Mucosa of stomach (tissue), 1 donor: ENCODE results near the gene NTRK2.

ENCODE experiments used
- H3K27me3 ChIP-seq: one replicate; pipeline ENCODE4 v1.7.0; 2013; ENCODE audit warnings: mild to moderate bottlenecking, low read length; ENCODE audit not compliant: control insufficient read depth, insufficient read depth
- H3K36me3 ChIP-seq: one replicate; pipeline ENCODE4 v1.7.0; 2013; ENCODE audit warnings: low read length; ENCODE audit not compliant: control insufficient read depth, insufficient read depth
- H3K4me1 ChIP-seq: one replicate; pipeline ENCODE4 v1.7.0; 2013; ENCODE audit warnings: mild to moderate bottlenecking, low read length; ENCODE audit not compliant: control insufficient read depth, insufficient read depth
- H3K4me3 ChIP-seq: one replicate; pipeline ENCODE4 v1.7.0; 2013; ENCODE audit warnings: low read length
- H3K9ac ChIP-seq: one replicate; pipeline ENCODE4 v1.7.0; 2013; ENCODE audit warnings: mild to moderate bottlenecking, low read length, moderate library complexity
- H3K9me3 ChIP-seq: one replicate; pipeline ENCODE4 v1.7.0; 2013; ENCODE audit warnings: mild to moderate bottlenecking, low read length, moderate library complexity; ENCODE audit not compliant: control insufficient read depth
- donor health status: Pancreatic carcinoma.

NTRK2 gene

DNA sequence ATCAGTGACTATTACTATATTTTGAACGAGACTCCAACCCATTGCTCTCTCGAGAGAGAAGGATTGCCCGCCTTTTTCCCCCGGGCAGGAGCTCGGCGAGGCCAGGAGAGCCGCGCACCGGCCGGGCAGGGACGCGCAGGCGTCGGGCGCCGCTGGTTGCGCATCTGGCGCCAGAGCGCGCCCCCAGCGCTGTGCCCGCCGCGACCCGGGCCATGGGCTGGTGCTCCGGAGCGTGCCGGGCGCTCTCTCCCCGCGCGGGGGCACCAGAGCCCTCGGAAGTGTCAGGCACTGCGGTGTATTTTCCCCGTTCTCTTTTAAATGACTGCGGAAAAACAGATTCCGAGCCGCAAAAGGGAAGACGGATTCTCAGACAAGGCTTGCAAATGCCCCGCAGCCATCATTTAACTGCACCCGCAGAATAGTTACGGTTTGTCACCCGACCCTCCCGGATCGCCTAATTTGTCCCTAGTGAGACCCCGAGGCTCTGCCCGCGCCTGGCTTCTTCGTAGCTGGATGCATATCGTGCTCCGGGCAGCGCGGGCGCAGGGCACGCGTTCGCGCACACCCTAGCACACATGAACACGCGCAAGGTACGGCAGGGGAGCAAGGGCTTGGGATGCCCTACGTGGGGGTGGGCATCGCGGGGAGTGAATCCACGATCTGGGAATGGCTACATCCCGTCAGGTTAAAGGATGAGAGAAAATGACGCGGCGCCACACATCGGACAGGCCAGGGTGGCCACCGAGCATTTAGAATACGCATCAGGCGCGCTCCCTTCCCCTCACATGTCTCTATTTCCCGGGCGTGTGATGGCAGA lies 1.1 kb upstream of the NTRK2 start:
- no peak overlapping the region for H3K4me3 ChIP-seq
- peaks cover 21% of the 10 kb centered on the region for H3K4me1 ChIP-seq
- no peak overlapping the region for H3K9ac ChIP-seq
- no peaks in the 10 kb centered on the region for H3K36me3 ChIP-seq
- H3K9me3 ChIP-seq: no peaks in the 10 kb centered on the region
- H3K27me3 ChIP-seq: peaks cover 52% of the 10 kb centered on the region

DNA sequence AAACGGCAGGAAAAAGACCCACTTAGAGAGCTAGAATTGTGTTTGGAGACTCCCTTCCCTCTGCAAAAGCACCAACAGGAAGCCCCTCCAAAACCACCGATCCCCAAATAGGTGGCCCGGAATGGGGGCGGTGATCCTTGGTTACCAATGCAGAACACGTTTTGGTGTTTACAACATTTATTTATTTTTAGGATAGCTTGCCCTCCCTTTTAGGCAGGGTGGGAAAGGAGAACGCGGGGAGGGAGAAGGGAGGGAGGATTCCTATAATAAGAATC lies 579 bp upstream of the NTRK2 start:
- H3K4me1 ChIP-seq: peaks cover 21% of the 10 kb centered on the region
- no peak overlapping the region for H3K4me3 ChIP-seq
- H3K9ac ChIP-seq: no peak overlapping the region
- H3K36me3 ChIP-seq: no peaks in the 10 kb centered on the region
- H3K27me3 ChIP-seq: peaks cover 52% of the 10 kb centered on the region
- no peaks in the 10 kb centered on the region for H3K9me3 ChIP-seq

- H3K4me1 ChIP-seq: peaks cover 21% of the 10 kb centered on the region
- no peaks in the 10 kb centered on the region for H3K9me3 ChIP-seq
- H3K4me3 ChIP-seq: no peak overlapping the region
- no peaks in the 10 kb centered on the region for H3K36me3 ChIP-seq
- H3K27me3 ChIP-seq: peaks cover 52% of the 10 kb centered on the region
- no peak overlapping the region for H3K9ac ChIP-seq
Measured at GRCh38 chr9:84670138-84671041, 861 bp downstream of the NTRK2 start.

GRCh38 chr9:84671586-84672521 lies 2.3 kb downstream of the NTRK2 start:
- Histone ChIP-seq H3K4me3 (no peak overlapping the region), H3K27me3 (peaks cover 47% of the 10 kb centered on the region), H3K9ac (no peak overlapping the region), H3K4me1 (peaks cover 21% of the 10 kb centered on the region), H3K9me3 (no peaks in the 10 kb centered on the region), H3K36me3 (no peaks in the 10 kb centered on the region)

- no peak overlapping the region for H3K4me3 ChIP-seq
- no peak overlapping the region for H3K9ac ChIP-seq
Measured at GRCh38 chr9:84673806-84674205, 4.3 kb downstream of the NTRK2 start.

GRCh38 chr9:84677080-84677479 lies 7.6 kb downstream of the NTRK2 start:
- H3K4me1 ChIP-seq: no peaks in the 10 kb centered on the region
- H3K27me3 ChIP-seq: peaks cover 3% of the 10 kb centered on the region
- H3K9ac ChIP-seq: no peak overlapping the region
- no peaks in the 10 kb centered on the region for H3K9me3 ChIP-seq
- no peaks in the 10 kb centered on the region for H3K36me3 ChIP-seq
- H3K4me3 ChIP-seq: no peak overlapping the region

More at GRCh38 chr9:84673806-84674205, 4.3 kb downstream of the NTRK2 start:
- Histone ChIP-seq H3K9me3 (no peaks in the 10 kb centered on the region), H3K36me3 (no peaks in the 10 kb centered on the region), H3K4me1 (peaks cover 13% of the 10 kb centered on the region), H3K27me3 (peaks cover 36% of the 10 kb centered on the region)

DNA sequence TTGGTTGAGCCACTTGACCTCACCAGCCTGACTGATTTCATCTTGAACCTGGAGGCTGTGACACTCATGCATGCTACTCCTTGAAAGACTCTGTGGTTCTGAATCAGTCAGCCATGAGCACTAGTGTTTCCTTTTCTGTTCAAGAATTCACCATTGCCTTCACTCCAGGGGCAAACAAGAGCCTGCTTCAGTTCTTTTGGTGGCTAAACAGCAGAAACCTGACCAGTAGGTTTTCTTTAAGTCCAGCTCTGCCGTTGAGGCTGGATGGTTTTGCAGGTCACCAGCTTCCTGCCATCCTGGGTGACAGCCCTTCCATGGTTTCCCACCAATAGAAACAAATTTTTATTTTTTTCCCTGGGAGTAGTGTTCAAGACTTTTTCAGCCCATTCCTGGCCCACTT lies 10.0 kb downstream of the NTRK2 start:
- no peak overlapping the region for H3K9ac ChIP-seq
- H3K27me3 ChIP-seq: no peaks in the 10 kb centered on the region
- no peak overlapping the region for H3K4me3 ChIP-seq
- H3K9me3 ChIP-seq: no peaks in the 10 kb centered on the region
- no peaks in the 10 kb centered on the region for H3K36me3 ChIP-seq
- H3K4me1 ChIP-seq: no peaks in the 10 kb centered on the region

DNA sequence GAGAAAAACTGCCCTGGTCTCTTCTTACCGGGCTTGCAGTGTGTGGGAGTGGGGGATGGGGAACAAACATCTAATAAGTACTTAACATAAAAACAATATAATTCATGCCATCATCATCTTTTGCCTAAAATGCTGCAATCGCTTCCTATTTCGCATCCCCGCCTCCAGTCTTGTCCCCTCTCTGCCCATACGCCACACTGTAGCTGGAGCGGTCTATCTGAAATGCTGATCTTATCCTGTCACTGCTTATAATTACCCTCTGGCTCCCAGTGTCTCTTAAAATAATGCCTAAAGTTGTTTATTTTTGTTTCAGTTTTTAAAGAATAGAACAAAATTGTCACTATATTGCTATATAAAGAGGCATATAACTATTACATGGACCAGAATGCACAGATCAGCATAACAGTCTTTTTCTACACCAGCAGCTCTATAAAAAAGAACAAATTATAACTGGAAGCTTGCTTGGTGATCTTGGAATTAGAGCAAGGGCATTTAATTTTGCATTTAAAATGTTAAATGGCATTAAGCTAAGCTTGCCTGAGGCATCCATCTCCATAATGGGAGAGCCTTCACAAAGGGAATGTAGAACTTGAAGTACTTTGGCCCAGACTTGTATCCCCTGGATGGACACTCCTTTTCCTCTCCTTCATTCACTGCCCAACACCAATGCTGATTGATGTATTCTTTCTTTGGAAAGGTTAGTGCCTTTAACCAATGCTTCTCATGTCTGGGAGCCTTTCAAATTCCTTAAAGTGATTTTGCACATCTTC lies 12.2 kb downstream of the NTRK2 start:
- Histone ChIP-seq H3K4me1 (no peaks in the 10 kb centered on the region), H3K36me3 (no peaks in the 10 kb centered on the region), H3K27me3 (no peaks in the 10 kb centered on the region), H3K9ac (no peak overlapping the region), H3K9me3 (no peaks in the 10 kb centered on the region), H3K4me3 (no peak overlapping the region)

GRCh38 chr9:84686068-84686467 lies 16.5 kb downstream of the NTRK2 start:
- no peaks in the 10 kb centered on the region for H3K27me3 ChIP-seq
- H3K9me3 ChIP-seq: no peaks in the 10 kb centered on the region
- H3K9ac ChIP-seq: no peak overlapping the region
- H3K36me3 ChIP-seq: no peaks in the 10 kb centered on the region
- H3K4me3 ChIP-seq: no peak overlapping the region
- no peaks in the 10 kb centered on the region for H3K4me1 ChIP-seq

DNA sequence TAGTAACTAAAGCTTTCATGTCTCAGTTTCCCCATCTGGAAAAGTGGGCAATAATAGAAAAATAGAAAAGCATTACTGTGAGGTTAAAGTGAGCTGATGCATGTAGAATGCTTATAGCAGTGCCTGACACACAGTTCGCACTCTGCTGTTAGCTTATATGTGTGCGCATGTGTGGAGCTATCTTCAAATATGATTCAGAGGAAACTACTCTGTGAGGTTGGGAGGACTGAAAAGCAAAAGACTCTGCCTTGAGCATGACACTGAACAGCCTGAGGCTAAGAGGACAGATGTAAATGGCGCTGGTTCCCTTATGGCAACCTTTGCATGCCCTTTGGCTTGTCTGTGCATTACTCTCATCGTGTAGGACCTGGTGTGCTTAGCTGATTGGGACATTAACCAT lies 19.4 kb downstream of the NTRK2 start:
- no peaks in the 10 kb centered on the region for H3K4me1 ChIP-seq
- no peaks in the 10 kb centered on the region for H3K27me3 ChIP-seq
- H3K36me3 ChIP-seq: no peaks in the 10 kb centered on the region
- no peaks in the 10 kb centered on the region for H3K9me3 ChIP-seq
- no peak overlapping the region for H3K9ac ChIP-seq
- no peak overlapping the region for H3K4me3 ChIP-seq

GRCh38 chr9:84691634-84692033 lies 22.1 kb downstream of the NTRK2 start:
- H3K27me3 ChIP-seq: no peaks in the 10 kb centered on the region
- no peak overlapping the region for H3K9ac ChIP-seq
- no peaks in the 10 kb centered on the region for H3K4me1 ChIP-seq
- no peak overlapping the region for H3K4me3 ChIP-seq
- H3K36me3 ChIP-seq: no peaks in the 10 kb centered on the region
- H3K9me3 ChIP-seq: no peaks in the 10 kb centered on the region
